Lung (tissue), 12 donors: ENCODE measurements around the gene LMAN2. TPM values are rescaled to one million over a fixed set of nuclear protein-coding genes. Genes with fewer than 3 reads are reported as not detected.

Source experiments
- ATAC-seq: fragments of 200-7000 bp; cut with Tn5 transposase; one replicate; pipeline ENCODE4 v1.9.1; 2020; ENCODE audit warnings: moderate number of reproducible peaks; ENCODE audit not compliant: insufficient read depth, low FRiP score
- DNase-seq, 3 donors: peaks; one replicate each; pipeline ENCODE4 v3.0.0-alpha.2; 2013 to 2017
- H3K27ac ChIP-seq, 2 donors: one replicate each; pipeline ENCODE4 v1.5.1; 2013; ENCODE audit warnings: mild to moderate bottlenecking in 2 of 2, moderate library complexity in 2 of 2, control low read depth in 1 of 2, inconsistent platforms in 1 of 2, low read depth in 1 of 2, low read length in 1 of 2
- H3K27me3 ChIP-seq, 3 donors: one replicate each; pipeline ENCODE4 v1.5.1; 2013; ENCODE audit warnings: low read length in 2 of 3; ENCODE audit not compliant: control insufficient read depth in 3 of 3, insufficient read depth in 3 of 3
- H3K36me3 ChIP-seq, 4 donors: one replicate each; pipeline ENCODE4 v1.5.1; 2013; ENCODE audit warnings: low read length in 4 of 4, mild to moderate bottlenecking in 1 of 4, moderate library complexity in 1 of 4; ENCODE audit not compliant: control insufficient read depth in 4 of 4, insufficient read depth in 4 of 4
- H3K4me1 ChIP-seq, 5 donors: one replicate each; pipeline ENCODE4 v1.5.1; 2013; ENCODE audit warnings: low read length in 5 of 5, mild to moderate bottlenecking in 2 of 5, moderate library complexity in 1 of 5; ENCODE audit not compliant: control insufficient read depth in 5 of 5, insufficient read depth in 5 of 5
- H3K4me3 ChIP-seq: one replicate; pipeline ENCODE4 v1.5.1; 2013; ENCODE audit warnings: mild to moderate bottlenecking, control low read depth, moderate library complexity
- H3K9ac ChIP-seq, 2 donors: one replicate each; pipeline ENCODE4 v1.5.1; 2013; ENCODE audit warnings: low read length in 2 of 2, control low read depth in 1 of 2; ENCODE audit not compliant: insufficient read depth in 1 of 2
- H3K9me3 ChIP-seq, 4 donors: one replicate each; pipeline ENCODE4 v1.5.1; 2013; ENCODE audit warnings: low read length in 3 of 4, mild to moderate bottlenecking in 1 of 4, moderate library complexity in 1 of 4; ENCODE audit not compliant: control insufficient read depth in 4 of 4, insufficient read depth in 3 of 4
- CTCF ChIP-seq: IDR thresholded peaks from 2 replicates; pipeline ENCODE4 v1.5.1; 2012; ENCODE audit warnings: mild to moderate bottlenecking; ENCODE audit errors: control extremely low read depth, extremely low read depth
- WGBS, 2 donors: extraction: QIAGEN DNeasy Blood & Tissue Kit; methylation state at CpG; one replicate each; pipeline ENCODE4 v1.1.7; 2013; 5-methylcytosine and 5-hydroxymethylcytosine counted together
- polyA plus RNA-seq, 2 donors: library from polyadenylated mRNA; stranded (reverse); fragments of 200-250 nt; gene quantifications; one replicate each; pipeline ENCODE4 v1.2.1, GENCODE V29; 2013
- total RNA-seq, 2 donors: library from RNA; depleted of rRNA in 1 of 2; stranded (reverse); fragments of >200 nt in 1 of 2; gene quantifications; one replicate each; pipeline ENCODE4 v1.2.1, GENCODE V29; 2014 to 2021
- donor health status: control.
- donor health status: control.
- donor health status: Bipolar disorder and iron deficiency.
- donor health status: healthy.
- donor health status: DM: yes; HTN: yes; CAD: no.

Gene LMAN2
- total and polyA plus RNA-seq, 4 donors, result 101 to 316 (median 181) TPM

- TF ChIP-seq CTCF, result no peak
- H3K27me3 ChIP-seq, result no peaks in the 10 kb centered on the region
- no peaks in the 10 kb centered on the region for H3K9me3 ChIP-seq
- H3K36me3 ChIP-seq, result peaks cover 34 to 50% (median 35%) of the 10 kb centered on the region in 4 donors
- H3K4me1 ChIP-seq, result no peaks in the 10 kb centered on the region
- DNase-seq, result no peak
- WGBS, 2 donors, result 90 to 97% methylated on average over 2 of the region's 2 CpGs
- no peak overlapping the region for H3K9ac ChIP-seq
- H3K27ac ChIP-seq, result no peak overlapping the region
- no peak overlapping the region for H3K4me3 ChIP-seq
- ATAC-seq, result no peak
These were observed 63.3 kb downstream of the LMAN2 start for GRCh38 chr5:177288191-177288590.

Other genes starting within 250 kb of the LMAN2 start
- gene NSD1, start 217.9 kb downstream of the LMAN2 start, total RNA-seq, result 10 to 100 TPM; 74.3 to 81.7 TPM
- 10 to 100 TPM in 1 of 2 donors, 1 to 10 TPM in 1; 8.0 to 12.1 TPM for gene NSD1, start 217.9 kb downstream of the LMAN2 start, polyA plus RNA-seq
- gene RAB24, start 47.9 kb downstream of the LMAN2 start, total RNA-seq, result 10 to 100 TPM; 25.9 to 29.5 TPM
- gene RAB24, start 47.9 kb downstream of the LMAN2 start, polyA plus RNA-seq, result 10 to 100 TPM; 55.4 to 76.6 TPM
- gene PRELID1, start 47.9 kb downstream of the LMAN2 start, total RNA-seq, result 100 to 1,000 TPM in 1 of 2 donors, 10 to 100 TPM in 1; 43.3 to 134 TPM
- 100 to 1,000 TPM; 133 to 236 TPM for gene PRELID1, start 47.9 kb downstream of the LMAN2 start, polyA plus RNA-seq
- gene MXD3, start 39.8 kb downstream of the LMAN2 start, total RNA-seq, result 1 to 10 TPM; 7.4 to 8.4 TPM
- 10 to 100 TPM; 17.5 to 29.0 TPM for gene MXD3, start 39.8 kb downstream of the LMAN2 start, polyA plus RNA-seq
- 10 to 100 TPM in 1 of 2 donors, 1 to 10 TPM in 1; 9.3 to 28.8 TPM for gene RGS14, start 6.3 kb upstream of the LMAN2 start, total RNA-seq
- gene RGS14, start 6.3 kb upstream of the LMAN2 start, polyA plus RNA-seq, result 10 to 100 TPM; 17.3 to 32.8 TPM
- gene SLC34A1, start 32.8 kb upstream of the LMAN2 start, total RNA-seq, result not detected
- under 1 TPM in 1 of 2 donors, not detected in 1; 0.02 TPM for gene SLC34A1, start 32.8 kb upstream of the LMAN2 start, polyA plus RNA-seq
- gene PFN3, start 49.0 kb upstream of the LMAN2 start, total RNA-seq, result not detected
- gene PFN3, start 49.0 kb upstream of the LMAN2 start, polyA plus RNA-seq, result not detected
- 1 to 10 TPM in 1 of 2 donors, not detected in 1; 1.4 TPM for gene F12, start 57.9 kb upstream of the LMAN2 start, total RNA-seq
- 1 to 10 TPM; 1.3 to 1.7 TPM for gene F12, start 57.9 kb upstream of the LMAN2 start, polyA plus RNA-seq
- 10 to 100 TPM; 22.4 to 58.1 TPM for gene GRK6, start 75.0 kb upstream of the LMAN2 start, total RNA-seq
- gene GRK6, start 75.0 kb upstream of the LMAN2 start, polyA plus RNA-seq, result 10 to 100 TPM; 20.7 to 68.0 TPM
- gene PRR7, start 95.1 kb upstream of the LMAN2 start, total RNA-seq, result 1 to 10 TPM; 2.9 to 7.2 TPM
- 1 to 10 TPM; 1.9 to 5.0 TPM for gene PRR7, start 95.1 kb upstream of the LMAN2 start, polyA plus RNA-seq
- 10 to 100 TPM; 36.5 to 38.3 TPM for gene DBN1, start 122.0 kb upstream of the LMAN2 start, total RNA-seq
- 10 to 100 TPM; 18.7 to 24.1 TPM for gene DBN1, start 122.0 kb upstream of the LMAN2 start, polyA plus RNA-seq
- 100 to 1,000 TPM in 1 of 2 donors, 10 to 100 TPM in 1; 49.2 to 124 TPM for gene PDLIM7, start 145.9 kb upstream of the LMAN2 start, total RNA-seq
- gene PDLIM7, start 145.9 kb upstream of the LMAN2 start, polyA plus RNA-seq, result 100 to 1,000 TPM in 1 of 2 donors, 10 to 100 TPM in 1; 65.5 to 102 TPM
- 10 to 100 TPM; 15.6 to 73.5 TPM for gene DOK3, start 158.2 kb upstream of the LMAN2 start, total RNA-seq
- gene DOK3, start 158.2 kb upstream of the LMAN2 start, polyA plus RNA-seq, result 100 to 1,000 TPM in 1 of 2 donors, 10 to 100 TPM in 1; 22.0 to 146 TPM
- gene DDX41, start 165.3 kb upstream of the LMAN2 start, total RNA-seq, result 10 to 100 TPM; 64.9 to 82.4 TPM
- 100 to 1,000 TPM in 1 of 2 donors, 10 to 100 TPM in 1; 63.2 to 110 TPM for gene DDX41, start 165.3 kb upstream of the LMAN2 start, polyA plus RNA-seq
- 10 to 100 TPM; 49.0 to 92.3 TPM for gene FAM193B, start 202.9 kb upstream of the LMAN2 start, total RNA-seq
- 100 to 1,000 TPM in 1 of 2 donors, 10 to 100 TPM in 1; 70.5 to 139 TPM for gene FAM193B, start 202.9 kb upstream of the LMAN2 start, polyA plus RNA-seq
- gene TMED9, start 240.5 kb upstream of the LMAN2 start, total RNA-seq, result 100 to 1,000 TPM in 1 of 2 donors, 10 to 100 TPM in 1; 76.4 to 232 TPM
- gene TMED9, start 240.5 kb upstream of the LMAN2 start, polyA plus RNA-seq, result 100 to 1,000 TPM; 133 to 325 TPM
- gene B4GALT7, start 248.5 kb upstream of the LMAN2 start, total RNA-seq, result 10 to 100 TPM; 14.3 to 40.0 TPM
- gene B4GALT7, start 248.5 kb upstream of the LMAN2 start, polyA plus RNA-seq, result 10 to 100 TPM; 31.1 to 31.8 TPM